CD4-positive, alpha-beta T cell treated with Interferon gamma for 1 hour (primary cell): ENCODE results near the gene CLDN16.

Experiments
- DNase-seq: peaks from one replicate; pipeline ENCODE4 v3.0.0-alpha.2; 2020

Gene CLDN16

GRCh38 chr3:190444006-190444405 lies 56.0 kb downstream of the CLDN16 start:
- DNase-seq = no peak

- DNase-seq = no peak
These were observed 56.7 kb downstream of the CLDN16 start for GRCh38 chr3:190444576-190445145.

- no peak for DNase-seq
These were observed 58.8 kb downstream of the CLDN16 start for GRCh38 chr3:190446573-190447279.

- DNase-seq = no peak
These were observed 60.3 kb downstream of the CLDN16 start for GRCh38 chr3:190448256-190448655.

GRCh38 chr3:190449801-190450200 lies 61.8 kb downstream of the CLDN16 start, which contains the start of gene TMEM207:
TSS of gene TMEM207 (minus strand) at chr3:190449901. CDS start at chr3:190449809, 92 bp downstream.
- DNase-seq = no peak

GRCh38 chr3:190455828-190456227 lies 67.9 kb downstream of the CLDN16 start:
- DNase-seq = no peak

- DNase-seq = no peak
These were observed 68.8 kb downstream of the CLDN16 start for GRCh38 chr3:190456770-190457169.

GRCh38 chr3:190458040-190458439 lies 70.1 kb downstream of the CLDN16 start:
- no peak for DNase-seq
